Lower leg skin (tissue), 4 donors: ENCODE results near the gene PEX7. TPM values are rescaled to one million over a fixed set of nuclear protein-coding genes. Genes with fewer than 3 reads are reported as not detected.
"Not testable (repeated sequence)": the region's sequence is repeated elsewhere in the genome, so short reads cannot be mapped to it uniquely, and the experiment has no call there.

Experiments
- DNase-seq, 2 donors: peaks; one replicate each; pipeline ENCODE4 v3.0.0-alpha.2; 2019; ENCODE audit warnings: low spot score in 2 of 2
- H3K4me3 ChIP-seq: fragments of 200-600 bp; sonication (generic); 2 replicates; pipeline ENCODE4 v1.5.1; 2017; ENCODE audit warnings: mild to moderate bottlenecking, low read depth; ENCODE audit not compliant: poor library complexity, severe bottlenecking
- POLR2A ChIP-seq, 2 donors: fragments of 450-650 bp; IDR thresholded peaks; one replicate each; pipeline ENCODE4 v1.6.1; 2016 to 2017; ENCODE audit warnings: antibody characterized with exemption in 2 of 2, mild to moderate bottlenecking in 1 of 2, moderate library complexity in 1 of 2
- WGBS, 2 donors: methylation state at CpG; one replicate each; pipeline ENCODE4 v1.1.5; 2018; 5-methylcytosine and 5-hydroxymethylcytosine counted together
- intact Hi-C: fragments of 100-400 bp; cut with DNase I; formaldehyde crosslinking; loops from one replicate; pipeline ENCODE4 v1.15.0; 2023; ENCODE audit warnings: low total_unique reads
- total RNA-seq, 4 donors: library from RNA; depleted of rRNA; stranded (reverse); fragments of >200 nt; gene quantifications; one replicate each; pipeline ENCODE4 v1.1.0, GENCODE V29; 2016
- TF ChIP-seq, protein P1 (sequence below), 3 donors: fragments of 450-650 bp; IDR thresholded peaks; one replicate each; pipeline ENCODE4 v1.5.1; 2016; ENCODE audit warnings: antibody characterized with exemption in 3 of 3, mild to moderate bottlenecking in 3 of 3, moderate library complexity in 2 of 3

PEX7 gene
- total RNA-seq, 4 donors from 2014 or later: 15.2 to 21.5 (median 21.2) TPM

DNA sequence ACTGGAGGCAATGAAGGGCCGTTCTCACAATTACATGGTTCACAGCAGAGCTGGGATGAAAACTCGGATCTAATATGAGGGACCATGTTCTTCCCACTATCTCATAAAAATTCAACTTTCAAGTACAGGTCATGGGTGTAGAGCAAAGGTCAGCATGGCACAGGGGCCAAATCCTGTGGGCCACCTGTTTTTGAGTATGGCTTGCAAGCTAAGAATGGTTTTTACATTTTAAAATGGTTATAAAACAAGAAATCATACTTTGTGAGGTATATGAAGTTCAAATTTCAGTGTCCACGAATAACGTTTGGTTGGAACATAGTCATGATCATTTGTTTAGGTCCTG, 34.7 kb upstream of the PEX7 start:
- no peak for TF ChIP-seq POLR2A (IDR thresholded peaks at IDR 0.05)
- TF ChIP-seq, protein P1, sequence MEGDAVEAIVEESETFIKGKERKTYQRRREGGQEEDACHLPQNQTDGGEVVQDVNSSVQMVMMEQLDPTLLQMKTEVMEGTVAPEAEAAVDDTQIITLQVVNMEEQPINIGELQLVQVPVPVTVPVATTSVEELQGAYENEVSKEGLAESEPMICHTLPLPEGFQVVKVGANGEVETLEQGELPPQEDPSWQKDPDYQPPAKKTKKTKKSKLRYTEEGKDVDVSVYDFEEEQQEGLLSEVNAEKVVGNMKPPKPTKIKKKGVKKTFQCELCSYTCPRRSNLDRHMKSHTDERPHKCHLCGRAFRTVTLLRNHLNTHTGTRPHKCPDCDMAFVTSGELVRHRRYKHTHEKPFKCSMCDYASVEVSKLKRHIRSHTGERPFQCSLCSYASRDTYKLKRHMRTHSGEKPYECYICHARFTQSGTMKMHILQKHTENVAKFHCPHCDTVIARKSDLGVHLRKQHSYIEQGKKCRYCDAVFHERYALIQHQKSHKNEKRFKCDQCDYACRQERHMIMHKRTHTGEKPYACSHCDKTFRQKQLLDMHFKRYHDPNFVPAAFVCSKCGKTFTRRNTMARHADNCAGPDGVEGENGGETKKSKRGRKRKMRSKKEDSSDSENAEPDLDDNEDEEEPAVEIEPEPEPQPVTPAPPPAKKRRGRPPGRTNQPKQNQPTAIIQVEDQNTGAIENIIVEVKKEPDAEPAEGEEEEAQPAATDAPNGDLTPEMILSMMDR (IDR thresholded peaks at IDR 0.05): no peak
- no peak overlapping the region for H3K4me3 ChIP-seq
- DNase-seq: no peak
- intact Hi-C loops: no loop called here
- WGBS, 2 donors: 75 to 79% methylated on average over 4 of the region's 4 CpGs

DNA sequence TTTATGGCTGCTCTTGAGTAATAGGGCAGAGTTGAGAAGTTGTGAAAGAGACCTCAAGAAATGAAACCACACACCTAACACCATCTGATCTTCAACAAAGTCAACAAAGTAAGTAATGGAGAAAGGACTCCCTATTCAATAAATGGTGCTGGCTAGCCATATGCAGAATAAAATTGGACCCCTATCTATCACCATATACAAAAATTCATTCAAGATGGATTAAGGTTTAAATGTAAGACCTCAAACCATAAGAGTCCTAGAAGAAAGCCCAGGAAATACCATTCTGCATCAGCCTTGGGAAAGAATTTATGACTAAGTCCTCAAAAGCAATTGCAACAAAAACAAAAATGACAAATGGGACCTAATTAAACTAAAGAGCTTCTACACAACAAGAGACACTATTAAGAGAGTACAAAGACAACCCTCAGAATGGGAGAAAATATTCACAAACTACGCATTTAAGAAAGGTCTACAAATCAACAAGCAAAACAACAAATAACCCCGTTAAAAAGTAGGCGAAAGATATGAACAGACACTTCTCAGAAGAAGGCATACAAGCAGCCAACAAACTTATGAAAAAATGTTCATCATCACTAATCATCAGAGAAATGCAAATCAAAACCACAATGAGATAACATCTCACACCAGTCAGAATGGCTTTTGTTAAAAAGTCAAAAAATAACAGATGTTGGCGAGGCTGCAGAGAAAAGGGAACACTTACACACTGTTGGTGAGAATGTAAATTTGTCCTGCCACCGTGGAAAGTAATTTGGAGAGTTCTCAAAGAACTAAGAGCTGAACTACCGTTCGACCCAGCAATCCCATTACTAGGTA, 34.1 kb upstream of the PEX7 start:
- no peak for TF ChIP-seq POLR2A (IDR thresholded peaks at IDR 0.05)
- TF ChIP-seq, protein P1 (IDR thresholded peaks at IDR 0.05): no peak
- no peak for DNase-seq
- intact Hi-C loops: no loop called here
- no peak overlapping the region for H3K4me3 ChIP-seq
- 59 to 62% methylated on average over 7 of the region's 7 CpGs for WGBS, 2 donors

DNA sequence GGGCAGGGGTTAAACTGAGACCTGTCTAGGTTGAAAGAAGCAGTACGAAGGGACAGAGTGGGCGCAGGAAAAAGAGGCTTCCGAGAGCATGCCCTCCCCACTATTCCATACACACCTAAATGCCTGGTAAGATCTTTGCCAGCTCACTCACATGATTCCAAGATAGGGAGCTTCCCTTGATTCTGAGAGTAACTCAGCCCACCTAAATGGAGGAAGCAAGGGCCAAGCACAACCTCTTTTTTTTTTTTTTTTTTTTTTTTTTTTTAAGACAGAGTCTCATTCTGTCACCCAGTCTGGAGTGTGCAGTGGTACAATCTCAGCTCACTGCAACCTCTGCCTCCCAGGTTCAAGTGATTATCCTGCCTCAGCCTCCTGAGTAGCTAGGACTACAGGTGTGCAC, 33.0 kb upstream of the PEX7 start:
- WGBS, 2 donors: 84 to 89% methylated on average over 3 of the region's 3 CpGs
- intact Hi-C loops, H3K4me3 ChIP-seq, DNase-seq: not testable (repeated sequence)

DNA sequence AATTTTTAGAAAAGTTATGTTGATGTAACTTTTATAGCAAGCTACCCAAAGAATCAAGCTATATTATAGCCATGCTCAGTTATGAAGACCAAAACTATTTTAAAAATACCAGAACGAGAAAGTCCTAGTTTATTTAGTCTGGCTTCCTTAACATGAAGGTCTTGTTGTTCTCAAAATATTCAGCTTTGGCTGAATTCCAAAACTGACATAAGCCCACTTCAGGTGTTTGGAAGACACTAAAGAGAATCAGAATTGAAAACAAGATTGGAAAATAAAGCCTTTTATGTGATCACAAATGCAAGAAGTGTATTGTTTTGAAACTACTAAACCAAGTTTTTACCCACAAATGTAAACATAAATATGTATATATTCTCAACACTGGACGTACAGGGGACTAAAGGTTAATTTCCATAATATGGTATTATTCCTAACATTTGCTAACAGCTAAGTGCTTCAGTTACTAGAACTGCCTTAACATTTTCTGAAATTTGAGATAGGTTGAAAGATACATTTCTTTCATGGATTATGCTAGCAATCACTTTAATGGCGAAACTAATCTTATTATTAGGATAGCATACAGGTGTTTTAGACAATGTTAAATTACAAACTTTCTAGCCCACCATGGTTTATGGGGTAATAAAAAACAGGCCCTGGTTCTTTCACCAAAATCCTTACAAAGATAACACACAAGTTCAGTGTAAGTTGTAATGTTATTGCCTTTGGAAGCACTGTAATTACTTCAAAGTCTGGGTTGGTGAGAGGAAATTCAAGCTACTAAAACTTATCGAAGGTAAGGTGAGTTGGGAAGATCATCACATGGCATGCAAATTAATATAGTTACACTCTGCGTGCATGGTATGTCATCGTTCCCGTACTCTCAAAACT, 31.7 kb upstream of the PEX7 start:
- no peak for TF ChIP-seq POLR2A (IDR thresholded peaks at IDR 0.05)
- TF ChIP-seq, protein P1 (IDR thresholded peaks at IDR 0.05): no peak
- WGBS, 2 donors: 19 to 26% methylated on average over 7 of the region's 7 CpGs
- no peak for DNase-seq
- intact Hi-C loops: loop anchor here (5.0 kb wide), 1 partner anchor 148 kb away; no protein-coding TSS in a partner anchor
- no peak overlapping the region for H3K4me3 ChIP-seq

DNA sequence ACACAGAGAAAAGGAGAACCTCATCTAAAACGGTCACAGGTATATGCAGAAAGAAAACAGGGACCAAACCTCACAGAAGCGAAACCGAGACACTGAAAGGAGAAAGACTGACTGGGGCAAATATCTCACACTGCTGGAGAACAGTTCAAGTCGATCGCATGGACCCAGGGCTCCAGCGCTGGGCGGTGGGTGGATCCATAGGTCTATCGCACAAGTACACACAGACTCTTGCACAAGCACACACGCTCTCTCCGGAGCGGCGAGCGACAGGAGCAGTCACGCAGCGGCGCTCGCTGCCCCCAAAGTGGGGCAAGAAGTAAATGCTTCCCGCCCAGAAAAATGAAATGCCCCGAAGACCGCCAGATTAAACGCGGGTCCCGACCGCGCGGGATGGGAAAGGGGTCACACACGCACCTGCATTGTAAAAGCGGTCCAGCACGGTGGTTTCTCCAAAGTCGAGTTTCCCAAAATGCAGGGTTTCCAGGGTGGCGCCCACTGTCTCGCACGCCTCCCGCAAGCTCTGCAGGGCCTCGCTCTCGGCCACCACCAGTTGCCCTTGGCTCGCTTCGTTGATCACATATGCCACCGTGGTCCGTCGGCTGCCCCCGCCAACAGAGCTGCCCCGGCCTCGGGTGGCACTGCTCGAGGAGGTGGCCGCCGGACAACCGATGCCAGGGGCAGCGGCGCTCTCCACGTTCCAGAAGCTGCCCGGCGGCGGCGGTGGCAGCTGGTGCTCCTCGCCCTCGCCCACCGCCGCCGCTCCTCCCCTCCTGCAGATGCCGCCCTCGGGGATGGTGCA, 30.9 kb upstream of the PEX7 start:
- peak; percentile 36 to 93 for DNase-seq
- TF ChIP-seq POLR2A (IDR thresholded peaks at IDR 0.05): no peak
- TF ChIP-seq, protein P1 (IDR thresholded peaks at IDR 0.05): no peak
- intact Hi-C loops: loop anchor here (5.0 kb wide), 1 partner anchor 149 kb away; no protein-coding TSS in a partner anchor
- H3K4me3 ChIP-seq: peak overlapping the region; percentile 81
- 5% methylated on average over 36 to 38 of the region's 62 CpGs for WGBS, 2 donors
